Measurements from ENCODE around the gene TNFSF9.
"Not testable (repeated sequence)": the region's sequence is repeated elsewhere in the genome, so short reads cannot be mapped to it uniquely, and the experiment has no call there.

TNFSF9 gene

GRCh38 chr19:6573350-6573749 is 42.5 kb downstream of the TNFSF9 start:
- DNase-seq: no peak

DNA sequence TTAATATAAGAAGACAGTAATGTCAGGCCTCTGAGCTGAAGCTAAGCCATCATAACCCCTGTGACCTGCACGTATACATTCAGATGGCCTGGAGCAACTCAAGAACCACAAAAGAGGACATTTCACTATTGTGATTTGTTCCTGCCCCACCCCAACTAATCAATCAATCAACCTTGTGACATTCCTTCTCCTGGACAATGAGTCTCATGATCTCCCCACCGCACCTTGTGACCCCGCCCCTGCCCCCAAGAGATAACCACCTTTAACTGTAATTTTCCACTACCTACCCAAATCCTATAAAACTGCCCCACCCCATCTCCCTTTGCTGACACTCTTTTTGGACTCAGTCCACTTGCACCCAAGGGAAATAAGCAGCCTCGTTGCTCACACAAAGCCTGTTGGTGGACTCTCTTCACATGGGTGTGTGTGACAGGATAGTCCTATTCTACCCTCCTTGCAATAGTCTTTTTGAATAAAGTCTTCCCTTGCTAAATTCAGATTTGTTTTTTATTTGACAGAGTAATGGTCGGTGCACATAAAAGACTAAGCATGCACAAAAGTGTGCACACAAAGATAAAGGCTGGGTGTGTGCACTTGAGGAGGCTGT is 46.1 kb downstream of the TNFSF9 start:
- no peak for DNase-seq

DNA sequence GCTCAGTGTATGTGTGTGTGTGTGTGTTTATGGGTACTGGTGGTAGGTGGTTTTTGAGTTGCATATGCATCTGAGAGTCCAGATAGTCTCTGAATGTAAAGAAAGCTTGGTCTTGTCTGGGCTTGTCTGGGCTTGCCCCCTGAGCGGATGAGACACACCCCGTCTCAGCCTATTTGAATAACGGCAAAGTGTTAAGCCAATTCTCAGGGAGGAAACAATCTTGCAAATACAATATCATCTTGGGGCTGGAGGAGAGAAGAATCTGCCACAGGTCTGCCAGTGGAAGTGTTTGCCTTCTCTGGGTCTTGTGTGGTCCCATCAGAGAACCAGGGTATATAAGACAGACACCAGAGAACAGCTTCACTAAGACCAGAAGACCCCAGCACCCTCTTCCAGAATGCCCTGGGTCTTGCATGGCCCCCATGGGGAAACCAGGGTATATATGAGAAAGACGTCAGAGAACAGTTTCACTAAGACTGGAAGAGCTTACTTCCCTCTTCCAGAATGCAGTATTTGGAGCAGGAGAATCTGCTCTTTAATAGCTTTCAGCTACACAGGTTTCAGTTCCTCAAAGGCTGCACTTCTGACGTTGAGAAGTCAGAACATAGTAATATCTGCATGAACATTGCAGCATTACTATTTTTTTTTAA is 46.8 kb downstream of the TNFSF9 start:
- DNase-seq: no peak

- no peak for DNase-seq
These were observed 48.8 kb downstream of the TNFSF9 start for GRCh38 chr19:6579450-6580178.

DNA sequence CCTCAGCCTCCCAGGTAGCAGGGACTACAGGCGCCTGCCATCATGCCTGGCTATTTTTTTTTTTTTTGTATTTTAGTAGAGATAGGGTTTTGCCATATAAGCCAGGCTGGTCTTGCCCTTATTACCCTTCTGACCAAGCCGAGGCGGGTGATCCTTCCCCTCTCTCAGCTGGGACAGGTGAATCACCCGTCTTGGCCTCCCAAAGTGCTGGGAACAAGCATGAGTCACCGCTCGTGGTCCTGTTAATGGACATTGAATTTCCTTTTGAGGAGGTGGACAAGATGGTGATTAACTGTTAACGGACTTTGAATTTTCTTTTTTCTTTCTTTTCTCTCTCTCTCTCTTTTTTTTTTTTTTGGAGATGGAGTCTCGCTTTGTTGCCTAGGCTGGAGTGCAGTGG is 49.5 kb downstream of the TNFSF9 start:
- no peak for DNase-seq

- not testable (repeated sequence) for DNase-seq
These were observed 52.0 kb downstream of the TNFSF9 start for GRCh38 chr19:6582515-6583484.
